Adipocyte (in vitro differentiated cells): ENCODE measurements around the gene LAMB1.
A peak's percentile ranks its signal among the peaks of the same experiment; 100 is the strongest.

Experiments used
- DNase-seq: peaks from one replicate; pipeline ENCODE4 v3.0.0-alpha.2; 2015; ENCODE audit warnings: low read depth
- H3K27me3 ChIP-seq: replicated peaks from 2 replicates; pipeline ENCODE4 v1.7.0; 2013; ENCODE audit warnings: mild to moderate bottlenecking, low read length, moderate library complexity; ENCODE audit not compliant: control insufficient read depth, insufficient read depth
- H3K36me3 ChIP-seq: 2 replicates; pipeline ENCODE4 v1.7.0; 2013; ENCODE audit warnings: low read length, mild to moderate bottlenecking, moderate library complexity; ENCODE audit not compliant: control insufficient read depth, insufficient read depth, severe bottlenecking
- H3K4me1 ChIP-seq: 2 replicates; pipeline ENCODE4 v1.7.0; 2013; ENCODE audit warnings: mild to moderate bottlenecking, low read length, moderate library complexity; ENCODE audit not compliant: control insufficient read depth, insufficient read depth
- H3K4me3 ChIP-seq: 2 replicates; pipeline ENCODE4 v1.7.0; 2013; ENCODE audit warnings: mild to moderate bottlenecking, low read length, moderate library complexity
- H3K9ac ChIP-seq: 2 replicates; pipeline ENCODE4 v1.7.0; 2013; ENCODE audit warnings: mild to moderate bottlenecking, low read length, moderate library complexity
- H3K9me3 ChIP-seq: 2 replicates; pipeline ENCODE4 v1.7.0; 2013; ENCODE audit warnings: mild to moderate bottlenecking, low read length, moderate library complexity; ENCODE audit not compliant: control insufficient read depth

The LAMB1 gene

GRCh38 chr7:108007762-108008161, 4.8 kb upstream of the LAMB1 start:
- Histone ChIP-seq H3K36me3 (no peaks in the 10 kb centered on the region), H3K9me3 (no peaks in the 10 kb centered on the region), H3K9ac (no peak overlapping the region), H3K4me1 (peaks cover 29% of the 10 kb centered on the region), H3K4me3 (no peak overlapping the region), H3K27me3 (no peaks in the 10 kb centered on the region)
- DNase-seq, result no peak

- no peak for DNase-seq
- Histone ChIP-seq H3K9ac (no peak overlapping the region), H3K4me3 (no peak overlapping the region), H3K27me3 (no peaks in the 10 kb centered on the region), H3K36me3 (no peaks in the 10 kb centered on the region), H3K4me1 (peaks cover 24% of the 10 kb centered on the region), H3K9me3 (no peaks in the 10 kb centered on the region)
These were observed 4.3 kb upstream of the LAMB1 start for GRCh38 chr7:108007261-108007660.

- Histone ChIP-seq H3K27me3 (no peaks in the 10 kb centered on the region), H3K9ac (peak overlapping the region; percentile 38), H3K4me3 (no peak overlapping the region), H3K36me3 (peaks cover 10% of the 10 kb centered on the region), H3K9me3 (no peaks in the 10 kb centered on the region), H3K4me1 (peaks cover 34% of the 10 kb centered on the region)
- DNase-seq, result no peak
These were observed 1.5 kb upstream of the LAMB1 start for GRCh38 chr7:108004220-108005142.

GRCh38 chr7:108003599-108003935, 606 bp upstream of the LAMB1 start:
- Histone ChIP-seq H3K9ac (peak overlapping the region; percentile 96), H3K36me3 (peaks cover 17% of the 10 kb centered on the region), H3K9me3 (no peaks in the 10 kb centered on the region), H3K4me3 (peak overlapping the region; percentile 94), H3K27me3 (no peaks in the 10 kb centered on the region), H3K4me1 (peaks cover 42% of the 10 kb centered on the region)
- no peak for DNase-seq

- no peaks in the 10 kb centered on the region for H3K9me3 ChIP-seq
- peak overlapping the region; percentile 94 for H3K4me3 ChIP-seq
- peak; percentile 69 for DNase-seq
- peaks cover 42% of the 10 kb centered on the region for H3K4me1 ChIP-seq
- peak overlapping the region; percentile 96 for H3K9ac ChIP-seq
- H3K27me3 ChIP-seq, result no peaks in the 10 kb centered on the region
- peaks cover 32% of the 10 kb centered on the region for H3K36me3 ChIP-seq
These were observed 916 bp downstream of the LAMB1 start for GRCh38 chr7:108001764-108002725.

GRCh38 chr7:108000875-108001763, 1.8 kb downstream of the LAMB1 start:
- Histone ChIP-seq H3K4me1 (peaks cover 50% of the 10 kb centered on the region), H3K4me3 (peak overlapping the region; percentile 94), H3K27me3 (no peaks in the 10 kb centered on the region), H3K36me3 (peaks cover 41% of the 10 kb centered on the region), H3K9me3 (no peaks in the 10 kb centered on the region), H3K9ac (peak overlapping the region; percentile 96)
- peak; percentile 47 for DNase-seq

GRCh38 chr7:107999779-108000560, 3.0 kb downstream of the LAMB1 start:
- DNase-seq, result no peak
- H3K9ac ChIP-seq, result peak overlapping the region; percentile 96
- peaks cover 58% of the 10 kb centered on the region for H3K4me1 ChIP-seq
- H3K4me3 ChIP-seq, result peak overlapping the region; percentile 94
- no peaks in the 10 kb centered on the region for H3K9me3 ChIP-seq
- peaks cover 41% of the 10 kb centered on the region for H3K36me3 ChIP-seq
- no peaks in the 10 kb centered on the region for H3K27me3 ChIP-seq

- DNase-seq, result no peak
- Histone ChIP-seq H3K36me3 (peaks cover 51% of the 10 kb centered on the region), H3K4me1 (peaks cover 61% of the 10 kb centered on the region), H3K9ac (no peak overlapping the region), H3K27me3 (no peaks in the 10 kb centered on the region), H3K4me3 (peak overlapping the region; percentile 94), H3K9me3 (no peaks in the 10 kb centered on the region)
These were observed 4.1 kb downstream of the LAMB1 start for GRCh38 chr7:107998660-107999480.

- peaks cover 59% of the 10 kb centered on the region for H3K36me3 ChIP-seq
- no peak overlapping the region for H3K4me3 ChIP-seq
- no peak overlapping the region for H3K9ac ChIP-seq
- no peak for DNase-seq
- no peaks in the 10 kb centered on the region for H3K27me3 ChIP-seq
- H3K4me1 ChIP-seq, result peaks cover 62% of the 10 kb centered on the region
- no peaks in the 10 kb centered on the region for H3K9me3 ChIP-seq
These were observed 4.8 kb downstream of the LAMB1 start for GRCh38 chr7:107998150-107998549.
